Kidney epithelial cell (primary cell): ENCODE measurements around the gene SFRP5. TPM values are rescaled to one million over a fixed set of nuclear protein-coding genes. Genes with fewer than 3 reads are reported as not detected.

Source experiments
- DNase-seq: peaks from one replicate; pipeline ENCODE4 v3.0.0-alpha.2; 2010; ENCODE audit warnings: low read depth
- H3K27me3 ChIP-seq: 2 replicates; pipeline ENCODE4 v1.6.0; 2011; ENCODE audit warnings: low read length; ENCODE audit not compliant: control insufficient read depth, insufficient read depth
- H3K36me3 ChIP-seq: 2 replicates; pipeline ENCODE4 v1.5.1; 2011; ENCODE audit warnings: low read length; ENCODE audit not compliant: control insufficient read depth, insufficient read depth
- H3K4me3 ChIP-seq: 2 replicates; pipeline ENCODE4 v1.5.1; 2011; ENCODE audit warnings: low read depth, mild to moderate bottlenecking, control low read depth, low read length
- CTCF ChIP-seq: IDR thresholded peaks from 2 replicates; pipeline ENCODE4 v1.5.1; 2011; ENCODE audit warnings: mild to moderate bottlenecking, moderate library complexity, low read length, control low read depth, inconsistent platforms; ENCODE audit not compliant: insufficient read depth, poor library complexity, severe bottlenecking
- total RNA-seq: library from RNA; depleted of rRNA; stranded (reverse); fragments of >200 nt; gene quantifications from 2 replicates; pipeline ENCODE4 v1.2.3, GENCODE V29; 2015

The SFRP5 gene
- total RNA-seq, 1 donor from 2014 or later = not detected

- no peak overlapping the region for H3K4me3 ChIP-seq
- TF ChIP-seq CTCF = no peak
Measured at GRCh38 chr10:97813311-97813710, 41.5 kb upstream of the SFRP5 start.

GRCh38 chr10:97812696-97813095, 40.9 kb upstream of the SFRP5 start:
- TF ChIP-seq CTCF = no peak
- Histone ChIP-seq H3K36me3 (no peaks in the 10 kb centered on the region), H3K4me3 (no peak overlapping the region), H3K27me3 (peaks cover 2% of the 10 kb centered on the region)
- DNase-seq = no peak

More at GRCh38 chr10:97813311-97813710, 41.5 kb upstream of the SFRP5 start:
- Histone ChIP-seq H3K36me3 (no peaks in the 10 kb centered on the region), H3K27me3 (peaks cover 3% of the 10 kb centered on the region)
- DNase-seq = no peak

- Histone ChIP-seq H3K4me3 (no peak overlapping the region), H3K27me3 (no peaks in the 10 kb centered on the region), H3K36me3 (no peaks in the 10 kb centered on the region)
- DNase-seq = no peak
- no peak for TF ChIP-seq CTCF
Measured at GRCh38 chr10:97811958-97812357, 40.2 kb upstream of the SFRP5 start.

- no peaks in the 10 kb centered on the region for H3K36me3 ChIP-seq
- TF ChIP-seq CTCF = no peak
- H3K4me3 ChIP-seq = no peak overlapping the region
- no peak for DNase-seq
- H3K27me3 ChIP-seq = no peaks in the 10 kb centered on the region
Measured at GRCh38 chr10:97810446-97810845, 38.6 kb upstream of the SFRP5 start.

- TF ChIP-seq CTCF = no peak
- H3K4me3 ChIP-seq = no peak overlapping the region
- H3K27me3 ChIP-seq = peaks cover 4% of the 10 kb centered on the region
- no peaks in the 10 kb centered on the region for H3K36me3 ChIP-seq
- DNase-seq = no peak
Measured at GRCh38 chr10:97805949-97806348, 34.1 kb upstream of the SFRP5 start.

- DNase-seq = no peak
- Histone ChIP-seq H3K4me3 (no peak overlapping the region), H3K36me3 (no peaks in the 10 kb centered on the region), H3K27me3 (peaks cover 4% of the 10 kb centered on the region)
- TF ChIP-seq CTCF = no peak
Measured at GRCh38 chr10:97805096-97805884, 33.5 kb upstream of the SFRP5 start.
